NK-92 treated with Interleukin-12 subunit alpha and Interleukin-12 subunit beta, amount 100 ng/mL, for 24 hours (cell line): ENCODE data around the gene UMAD1.

Experiments
- DNase-seq: peaks from one replicate; lab custom pipeline; 2025; lab: John Stamatoyannopoulos, UW

Gene UMAD1

GRCh38 chr7:7830122-7830878, 189.7 kb downstream of the UMAD1 start:
- no peak for DNase-seq

GRCh38 chr7:7832518-7832917, 192.0 kb downstream of the UMAD1 start:
- no peak for DNase-seq

- no peak for DNase-seq
Measured at GRCh38 chr7:7834761-7835160, 194.2 kb downstream of the UMAD1 start.

GRCh38 chr7:7841027-7841426, 200.5 kb downstream of the UMAD1 start:
- DNase-seq: no peak

GRCh38 chr7:7843240-7843639, 202.7 kb downstream of the UMAD1 start:
- no peak for DNase-seq

- DNase-seq: no peak
Measured at GRCh38 chr7:7843972-7844371, 203.4 kb downstream of the UMAD1 start.

GRCh38 chr7:7848246-7848645, 207.7 kb downstream of the UMAD1 start:
- no peak for DNase-seq

GRCh38 chr7:7848892-7849291, 208.3 kb downstream of the UMAD1 start:
- no peak for DNase-seq

- no peak for DNase-seq
Measured at GRCh38 chr7:7850150-7850549, 209.6 kb downstream of the UMAD1 start.

GRCh38 chr7:7851381-7851780, 210.8 kb downstream of the UMAD1 start:
- DNase-seq: no peak

- no peak for DNase-seq
Measured at GRCh38 chr7:7851991-7852390, 211.4 kb downstream of the UMAD1 start.

- no peak for DNase-seq
Measured at GRCh38 chr7:7857143-7857583, 216.6 kb downstream of the UMAD1 start.

- no peak for DNase-seq
Measured at GRCh38 chr7:7858559-7858958, 218.0 kb downstream of the UMAD1 start.

- DNase-seq: no peak
Measured at GRCh38 chr7:7859411-7859810, 218.9 kb downstream of the UMAD1 start.

- no peak for DNase-seq
Measured at GRCh38 chr7:7861211-7861633, 220.7 kb downstream of the UMAD1 start.

- no peak for DNase-seq
Measured at GRCh38 chr7:7862393-7862792, 221.8 kb downstream of the UMAD1 start.

- DNase-seq: no peak
Measured at GRCh38 chr7:7867846-7868571, 227.5 kb downstream of the UMAD1 start.

- DNase-seq: no peak
Measured at GRCh38 chr7:7868572-7868899, 228.0 kb downstream of the UMAD1 start.

GRCh38 chr7:7869036-7869435, 228.5 kb downstream of the UMAD1 start:
- no peak for DNase-seq

GRCh38 chr7:7869651-7870050, 229.1 kb downstream of the UMAD1 start:
- DNase-seq: no peak

GRCh38 chr7:7870555-7870954, 230.0 kb downstream of the UMAD1 start:
- no peak for DNase-seq

GRCh38 chr7:7876419-7876818, 235.9 kb downstream of the UMAD1 start:
- no peak for DNase-seq

- no peak for DNase-seq
Measured at GRCh38 chr7:7881581-7881980, 241.0 kb downstream of the UMAD1 start.

- no peak for DNase-seq
Measured at GRCh38 chr7:7882888-7883287, 242.3 kb downstream of the UMAD1 start.
